Kidney (tissue), 22 donors: ENCODE results near the gene PPP1R26. TPM values are rescaled to one million over a fixed set of nuclear protein-coding genes. Genes with fewer than 3 reads are reported as not detected.
"Not testable (repeated sequence)": the region's sequence is repeated elsewhere in the genome, so short reads cannot be mapped to it uniquely, and the experiment has no call there.

ENCODE experiments used
- DNase-seq, 5 donors: peaks; one replicate each; pipeline ENCODE4 v3.0.0-alpha.2; 2013 to 2020
- FAIRE-seq: peaks from 2 replicates; lab custom pipeline; 2012; peaks lifted over from hg19 to GRCh38; lab: Jason Lieb, UNC
- H3K27ac ChIP-seq, 2 donors: one replicate each; pipeline ENCODE4 v1.7.0; 2013; ENCODE audit warnings: low read depth in 2 of 2, low read length in 2 of 2, inconsistent platforms in 1 of 2
- H3K27me3 ChIP-seq: one replicate; pipeline ENCODE4 v1.7.1; 2013; ENCODE audit warnings: low read length, inconsistent platforms; ENCODE audit not compliant: control insufficient read depth, insufficient read depth
- H3K36me3 ChIP-seq, 3 donors: one replicate each; pipeline versions ENCODE4 v1.7.0 to v1.7.1; 2013; ENCODE audit warnings: low read length in 3 of 3, control low read depth in 1 of 3, inconsistent platforms in 1 of 3; ENCODE audit not compliant: insufficient read depth in 3 of 3, control insufficient read depth in 2 of 3
- H3K4me1 ChIP-seq, 3 donors: one replicate each; pipeline versions ENCODE4 v1.7.0 to v1.7.1; 2013; ENCODE audit warnings: low read length in 3 of 3, inconsistent platforms in 1 of 3, low read depth in 1 of 3; ENCODE audit not compliant: control insufficient read depth in 2 of 3, insufficient read depth in 2 of 3
- H3K4me3 ChIP-seq, 3 donors: one replicate each; pipeline versions ENCODE4 v1.7.0 to v1.8.1; 2013; ENCODE audit warnings: low read length in 3 of 3, control low read depth in 1 of 3, inconsistent platforms in 1 of 3
- H3K9ac ChIP-seq, 3 donors: one replicate each; pipeline versions ENCODE4 v1.7.0 to v1.7.1; 2013; ENCODE audit warnings: low read length in 3 of 3, control low read depth in 1 of 3, inconsistent platforms in 1 of 3
- H3K9me3 ChIP-seq, 3 donors: one replicate each; pipeline versions ENCODE4 v1.7.0 to v1.7.1; 2013; ENCODE audit warnings: low read length in 3 of 3, control low read depth in 1 of 3, inconsistent platforms in 1 of 3; ENCODE audit not compliant: control insufficient read depth in 2 of 3, insufficient read depth in 1 of 3
- CTCF ChIP-seq: IDR thresholded peaks from 3 replicates; pipeline ENCODE4 v1.5.1; 2012; ENCODE audit warnings: mild to moderate bottlenecking, moderate library complexity, borderline replicate concordance; ENCODE audit not compliant: insufficient read depth; ENCODE audit errors: extremely low read depth
- intact Hi-C: fragments of 100-400 bp; cut with DNase I; formaldehyde crosslinking; loops from one replicate; pipeline ENCODE4 v1.11.1; 2022
- long read RNA-seq, 10 donors: library from polyadenylated mRNA in 1 of 10; unstranded in 1 of 10; transcript quantifications; one replicate each; pipeline ENCODE4 v2.0.0 and lab custom pipeline, GENCODE V29; 2021 to 2026
- polyA plus RNA-seq: library from polyadenylated mRNA; stranded (reverse); fragments of 350-450 nt; fragmentation: Illumina TruSeq; extraction: RNeasy Lipid Tissue Mini Kit (QIAGEN cat#74804); gene quantifications from one replicate; pipeline ENCODE4 v1.2.3, GENCODE V29; 2014; ENCODE audit warnings: low read depth, low replicate concordance; ENCODE audit not compliant: insufficient read depth
- total RNA-seq: library from RNA; stranded (reverse); fragmentation: NEBNext Ultra II Directional; extraction: Animal tissue kit (Norgen Biotek cat#: 25700); gene quantifications from one replicate; pipeline ENCODE4 v1.2.1, GENCODE V29; 2021
- donor health status: control.
- donor health status: control.
- donor health status: control.
- donor health status: control.
- donor health status: control.
- donor health status: DM: yes; HTN: yes; CAD: no.
- donor health status: Normal renal cell carcinoma (clear cell type).

Gene PPP1R26
- total RNA-seq, result 22.0 TPM
- polyA plus RNA-seq, result 10.2 TPM
- long read RNA-seq, donor 1, full-length matches to known transcripts, result 11 of 11 reads
- long read RNA-seq, donor 1, partial matches to known transcripts, result 0 of 11 reads
- long read RNA-seq, donor 1, other reads (novel, unspliced or antisense), result 0 of 11 reads
- long read RNA-seq, donor 2, full-length matches to known transcripts, result 9 of 9 reads
- long read RNA-seq, donor 2, partial matches to known transcripts, result 0 of 9 reads
- long read RNA-seq, donor 2, other reads (novel, unspliced or antisense), result 0 of 9 reads
- long read RNA-seq, donor 3, full-length matches to known transcripts, result 8 of 8 reads
- long read RNA-seq, donor 3, partial matches to known transcripts, result 0 of 8 reads
- long read RNA-seq, donor 3, other reads (novel, unspliced or antisense), result 0 of 8 reads
- long read RNA-seq, donor 4, full-length matches to known transcripts, result 11 of 11 reads
- long read RNA-seq, donor 4, partial matches to known transcripts, result 0 of 11 reads
- long read RNA-seq, donor 4, other reads (novel, unspliced or antisense), result 0 of 11 reads
- long read RNA-seq, donor 5, result 0 reads
- long read RNA-seq, donor 6, full-length matches to known transcripts, result 9 of 9 reads
- long read RNA-seq, donor 6, partial matches to known transcripts, result 0 of 9 reads
- long read RNA-seq, donor 6, other reads (novel, unspliced or antisense), result 0 of 9 reads
- long read RNA-seq, donor 7, full-length matches to known transcripts, result 25 of 39 reads
- long read RNA-seq, donor 7, partial matches to known transcripts, result 5 of 39 reads
- long read RNA-seq, donor 7, other reads (novel, unspliced or antisense), result 9 of 39 reads
- long read RNA-seq, donor 8, full-length matches to known transcripts, result 15 of 15 reads
- long read RNA-seq, donor 8, partial matches to known transcripts, result 0 of 15 reads
- long read RNA-seq, donor 8, other reads (novel, unspliced or antisense), result 0 of 15 reads
- long read RNA-seq, donor 9, full-length matches to known transcripts, result 4 of 4 reads
- long read RNA-seq, donor 9, partial matches to known transcripts, result 0 of 4 reads
- long read RNA-seq, donor 9, other reads (novel, unspliced or antisense), result 0 of 4 reads
- long read RNA-seq, donor 10, full-length matches to known transcripts, result 20 of 20 reads
- long read RNA-seq, donor 10, partial matches to known transcripts, result 0 of 20 reads
- long read RNA-seq, donor 10, other reads (novel, unspliced or antisense), result 0 of 20 reads

- Histone ChIP-seq H3K27ac (peak within 1 kb of the TSS; percentile 80 to 89), H3K9ac (peak within 1 kb of the TSS; percentile 6 to 55 (median 51)), H3K4me3 (peak within 1 kb of the TSS; percentile 56 to 79 (median 71)), H3K9me3 (no peaks in the 10 kb centered on the region), H3K27me3 (no peaks in the 10 kb centered on the region), H3K4me1 (peaks cover 0 to 8% (median 0%) of the 10 kb centered on the region in 3 donors), H3K36me3 (peaks cover 0 to 3% (median 0%) of the 10 kb centered on the region in 3 donors)
- TF ChIP-seq CTCF, result no peak
- DNase-seq (peak in 4 of 5 donors; percentile 38 to 67 (median 54)), FAIRE-seq (no peak)
- intact Hi-C loops, result no loop called here
Measured at GRCh38 chr9:135479469-135480052, at the start of gene PPP1R26. TSS of gene PPP1R26 (plus strand) at chr9:135479782. CDS start at chr9:135484511, 4,729 bp downstream.

GRCh38 chr9:135437259-135437658 is 42.3 kb upstream of the PPP1R26 start:
- no peak for TF ChIP-seq CTCF
- Histone ChIP-seq H3K36me3 (no peaks in the 10 kb centered on the region), H3K9me3 (no peaks in the 10 kb centered on the region), H3K9ac (no peak overlapping the region), H3K27ac (no peak overlapping the region), H3K4me1 (no peaks in the 10 kb centered on the region), H3K4me3 (no peak overlapping the region), H3K27me3 (no peaks in the 10 kb centered on the region)
- intact Hi-C loops, result no loop called here
- DNase-seq (no peak), FAIRE-seq (no peak)

- FAIRE-seq, H3K36me3 ChIP-seq, H3K27ac ChIP-seq, H3K4me3 ChIP-seq, DNase-seq, H3K27me3 ChIP-seq, intact Hi-C loops, H3K4me1 ChIP-seq, H3K9ac ChIP-seq, H3K9me3 ChIP-seq: not testable (repeated sequence)
Measured at GRCh38 chr9:135437696-135438095, 41.9 kb upstream of the PPP1R26 start.

GRCh38 chr9:135438581-135439232 is 40.9 kb upstream of the PPP1R26 start:
- H3K27me3 ChIP-seq, FAIRE-seq, H3K4me1 ChIP-seq, intact Hi-C loops, H3K27ac ChIP-seq, H3K36me3 ChIP-seq, H3K9ac ChIP-seq, H3K4me3 ChIP-seq, H3K9me3 ChIP-seq: not testable (repeated sequence)
- DNase-seq, result peak in 2 of 5 donors; percentile 22 to 36

- H3K27ac ChIP-seq, H3K9me3 ChIP-seq, H3K4me3 ChIP-seq, FAIRE-seq, H3K36me3 ChIP-seq, H3K9ac ChIP-seq, H3K27me3 ChIP-seq, DNase-seq, H3K4me1 ChIP-seq, intact Hi-C loops: not testable (repeated sequence)
Measured at GRCh38 chr9:135439514-135439913, 40.1 kb upstream of the PPP1R26 start.
